Retinal pigment epithelial cell (primary cell): ENCODE results near the gene FAM83B.
A peak's percentile ranks its signal among the peaks of the same experiment; 100 is the strongest.

Experiments used
- DNase-seq: peaks from one replicate; pipeline ENCODE4 v3.0.0-alpha.2; 2010; ENCODE audit warnings: low read depth
- H3K4me3 ChIP-seq: 2 replicates; pipeline ENCODE4 v1.5.1; 2011; ENCODE audit warnings: mild to moderate bottlenecking, low read length, control low read depth, moderate library complexity
- TF ChIP-seq, protein P1 (sequence below): conservative IDR thresholded peaks from 2 replicates; pipeline ENCODE4 v1.5.1; 2011; ENCODE audit warnings: low read depth, low read length, control low read depth, inconsistent platforms

Gene FAM83B

DNA sequence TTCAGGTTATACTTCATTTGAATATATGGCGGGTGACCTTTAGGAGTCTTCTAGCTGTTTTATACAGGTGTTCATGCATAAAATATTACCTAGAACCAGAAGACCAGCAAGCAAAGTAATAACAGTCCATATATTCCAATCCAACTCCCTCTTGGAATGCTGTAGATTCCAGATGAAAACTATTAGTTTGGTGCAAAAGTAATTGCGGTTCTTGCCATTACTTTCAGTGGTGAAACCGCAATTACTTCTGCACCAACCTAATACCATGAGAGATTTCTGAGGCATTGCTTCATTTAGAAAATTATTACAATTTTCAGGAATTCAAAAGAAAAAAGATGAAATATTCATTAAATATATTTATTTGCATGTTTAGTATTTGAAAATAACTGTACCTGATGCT, 62.6 kb downstream of the FAM83B start:
- DNase-seq, result no peak
- no peak overlapping the region for H3K4me3 ChIP-seq
- TF ChIP-seq, protein P1, sequence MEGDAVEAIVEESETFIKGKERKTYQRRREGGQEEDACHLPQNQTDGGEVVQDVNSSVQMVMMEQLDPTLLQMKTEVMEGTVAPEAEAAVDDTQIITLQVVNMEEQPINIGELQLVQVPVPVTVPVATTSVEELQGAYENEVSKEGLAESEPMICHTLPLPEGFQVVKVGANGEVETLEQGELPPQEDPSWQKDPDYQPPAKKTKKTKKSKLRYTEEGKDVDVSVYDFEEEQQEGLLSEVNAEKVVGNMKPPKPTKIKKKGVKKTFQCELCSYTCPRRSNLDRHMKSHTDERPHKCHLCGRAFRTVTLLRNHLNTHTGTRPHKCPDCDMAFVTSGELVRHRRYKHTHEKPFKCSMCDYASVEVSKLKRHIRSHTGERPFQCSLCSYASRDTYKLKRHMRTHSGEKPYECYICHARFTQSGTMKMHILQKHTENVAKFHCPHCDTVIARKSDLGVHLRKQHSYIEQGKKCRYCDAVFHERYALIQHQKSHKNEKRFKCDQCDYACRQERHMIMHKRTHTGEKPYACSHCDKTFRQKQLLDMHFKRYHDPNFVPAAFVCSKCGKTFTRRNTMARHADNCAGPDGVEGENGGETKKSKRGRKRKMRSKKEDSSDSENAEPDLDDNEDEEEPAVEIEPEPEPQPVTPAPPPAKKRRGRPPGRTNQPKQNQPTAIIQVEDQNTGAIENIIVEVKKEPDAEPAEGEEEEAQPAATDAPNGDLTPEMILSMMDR, result no peak

DNA sequence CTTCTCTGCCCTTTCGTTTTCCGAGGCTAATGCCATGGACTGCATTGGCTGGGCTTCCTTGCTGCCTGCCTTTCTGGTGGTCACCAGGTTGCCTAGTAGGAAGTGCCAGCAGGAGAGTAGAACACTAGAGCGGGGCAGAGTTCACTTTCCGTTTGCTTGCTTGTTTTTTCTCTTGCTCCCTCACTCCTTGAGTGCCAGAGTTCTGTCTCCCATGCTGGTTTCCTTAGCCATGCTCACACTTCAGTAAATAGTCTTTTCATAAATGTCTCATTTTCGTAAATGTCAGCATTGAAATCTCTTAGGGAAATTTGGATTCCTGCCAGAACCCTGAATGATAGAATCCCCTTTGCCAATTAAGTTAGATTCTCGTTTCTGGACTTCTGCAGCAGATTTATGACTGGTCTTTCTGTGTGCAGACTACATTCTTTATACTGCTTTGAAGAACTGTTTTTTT, 63.9 kb downstream of the FAM83B start:
- H3K4me3 ChIP-seq, result no peak overlapping the region
- TF ChIP-seq, protein P1, result no peak
- peak; percentile 34 for DNase-seq

DNA sequence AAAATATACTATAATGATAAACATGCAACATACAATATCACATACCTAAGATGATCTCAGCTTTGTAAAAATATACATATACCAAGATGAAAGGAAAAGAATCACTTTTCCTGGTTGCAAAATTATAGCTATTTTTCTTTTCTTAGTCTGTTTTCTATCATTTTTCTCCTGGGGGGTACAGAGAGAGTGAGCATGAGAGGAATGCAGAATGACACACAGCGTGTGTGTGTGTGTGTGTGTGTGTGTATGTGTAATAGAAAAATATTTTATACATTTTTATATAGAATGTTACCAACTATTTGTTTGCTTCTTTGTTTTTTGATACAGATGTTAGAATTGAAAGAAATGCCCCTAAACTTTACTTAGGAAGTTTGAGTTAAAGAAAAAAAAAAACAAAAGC, 64.3 kb downstream of the FAM83B start:
- no peak for DNase-seq
- TF ChIP-seq, protein P1, result no peak
- H3K4me3 ChIP-seq, result no peak overlapping the region

DNA sequence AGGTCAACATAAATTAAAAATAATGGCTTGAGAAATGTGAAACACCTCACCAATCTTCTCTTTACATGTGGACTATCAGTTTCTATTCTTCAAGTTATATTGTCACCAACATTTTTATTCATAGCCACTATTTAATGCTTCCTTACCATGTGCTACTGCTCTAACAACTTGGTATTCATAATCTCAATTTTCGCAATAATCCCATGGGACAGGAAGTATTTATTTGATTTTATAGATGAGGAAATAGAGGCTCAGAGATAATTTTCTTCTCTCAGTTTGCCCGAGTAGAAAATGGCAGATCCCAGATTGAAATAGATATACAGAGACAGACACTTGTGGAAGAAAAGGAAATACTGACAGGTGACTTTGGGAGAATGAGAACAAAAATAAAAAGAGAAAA, 66.6 kb downstream of the FAM83B start:
- H3K4me3 ChIP-seq, result no peak overlapping the region
- no peak for DNase-seq
- TF ChIP-seq, protein P1, result no peak

DNA sequence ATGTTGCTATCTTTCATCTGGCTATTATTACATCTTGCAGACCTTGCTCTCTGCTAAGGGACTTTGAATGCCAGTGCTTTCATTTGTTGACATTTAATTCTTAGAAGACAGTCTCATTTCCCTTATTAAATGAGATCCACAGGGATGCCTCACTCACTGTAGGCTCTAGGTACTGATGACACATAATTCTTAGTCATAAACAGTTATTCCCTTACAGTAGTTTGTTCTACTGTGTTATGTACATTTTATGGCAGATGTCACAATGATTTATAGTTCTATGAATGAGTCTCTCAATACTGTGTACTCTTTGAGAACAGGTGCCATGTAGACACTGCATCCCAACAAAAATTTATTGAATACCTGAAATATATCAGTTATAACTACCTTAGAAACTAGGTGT, 70.3 kb downstream of the FAM83B start:
- TF ChIP-seq, protein P1, result no peak
- no peak for DNase-seq
- no peak overlapping the region for H3K4me3 ChIP-seq

DNA sequence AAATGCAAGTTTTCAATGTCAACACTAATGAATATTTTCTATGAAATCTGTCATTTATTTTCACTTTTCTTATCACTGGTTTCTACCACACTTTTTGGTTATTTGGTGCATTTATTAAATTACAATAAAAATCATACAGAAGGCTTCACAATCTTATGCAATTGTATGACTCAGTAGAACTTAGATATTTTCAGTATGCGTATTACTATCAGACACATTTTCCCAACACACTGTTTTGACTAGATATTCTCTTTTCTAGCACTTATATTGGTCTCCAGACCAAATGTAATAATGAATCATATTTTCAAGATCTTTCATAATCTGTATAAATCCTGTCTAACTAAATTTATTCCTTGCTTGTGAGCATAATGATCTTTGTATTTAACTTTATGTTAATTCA, 74.1 kb downstream of the FAM83B start:
- DNase-seq, result no peak
- TF ChIP-seq, protein P1, result no peak

DNA sequence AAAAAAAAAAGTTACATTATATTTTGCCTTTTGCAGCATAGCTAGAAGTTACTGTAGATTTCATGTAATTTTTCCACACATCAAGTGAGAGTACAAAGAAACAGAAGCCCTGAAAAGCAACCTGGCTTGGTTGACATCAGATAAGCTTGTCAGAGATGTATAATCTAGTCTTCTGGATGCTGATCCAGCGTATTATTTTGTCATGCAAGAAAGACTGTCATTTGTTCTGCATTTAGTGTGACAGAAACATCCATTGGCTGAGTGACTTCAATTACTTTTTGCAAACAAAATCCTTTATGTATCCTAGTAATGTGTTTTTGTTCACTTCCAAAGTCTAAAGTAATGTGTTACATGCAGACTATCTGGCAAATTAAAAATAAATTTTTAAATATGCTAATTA, 75.3 kb downstream of the FAM83B start:
- H3K4me3 ChIP-seq, result no peak overlapping the region
- no peak for DNase-seq
- TF ChIP-seq, protein P1, result no peak

More for the DNA sequence above, 74.1 kb downstream of the FAM83B start:
- no peak overlapping the region for H3K4me3 ChIP-seq
